ENCODE results near the gene BUD23. TPM values are rescaled to one million over a fixed set of nuclear protein-coding genes. Genes with fewer than 3 reads are reported as not detected.

BUD23 gene
- total and polyA plus RNA-seq, 9 of the 15 experiments (the other 6 are each of a cell fraction or from before 2014, with no cell fraction given), result 79.5 to 270 (median 150) TPM

- peak; percentile 92; the same call in 1 of the 2 replicates for TF ChIP-seq XRCC5 (IDR thresholded peaks at IDR 0.05; ENCODE audit: low read depth, low read length)
- no peak for TF ChIP-seq RFX5 (IDR thresholded peaks at IDR 0.05; ENCODE audit: low read depth, low read length)
- TF ChIP-seq TFAM (CRISPR knock-in tag; conservative IDR thresholded peaks at IDR 0.05), result no peak
- no peak for TF ChIP-seq PPARD (CRISPR knock-in tag; IDR thresholded peaks at IDR 0.05)
- TF ChIP-seq C11orf30 (IDR thresholded peaks at IDR 0.05; ENCODE audit: low read depth), result no peak
- no peak for TF ChIP-seq BACH1 (tag; IDR thresholded peaks at IDR 0.05)
- TF ChIP-seq MBD2 (IDR thresholded peaks at IDR 0.05; ENCODE audit: borderline replicate concordance, low read depth), result no peak
- no peak for TF ChIP-seq ZNF830 (CRISPR knock-in tag; IDR thresholded peaks at IDR 0.05)
- no peak for TF ChIP-seq ZNF280A (IDR thresholded peaks at IDR 0.05; ENCODE audit: low read depth, partially characterized antibody)
- no peak for TF ChIP-seq EWSR1 (IDR thresholded peaks at IDR 0.05; ENCODE audit: borderline replicate concordance, low read depth, partially characterized antibody)
- peak; percentile 75; the same call in 1 of the 2 replicates for TF ChIP-seq DNMT1 (IDR thresholded peaks at IDR 0.05)
- peak; percentile 85 for TF ChIP-seq CTCFL (IDR thresholded peaks at IDR 0.05; ENCODE audit: borderline replicate concordance, insufficient read depth, low read depth, low read length, poor library complexity, severe bottlenecking)
- TF ChIP-seq RHOXF2B (CRISPR knock-in tag; conservative IDR thresholded peaks at IDR 0.05), result peak; percentile 81; the same call in 1 of the 2 replicates
- TF ChIP-seq HMBOX1 (IDR thresholded peaks at IDR 0.05), result no peak
- no peak for TF ChIP-seq PATZ1 (CRISPR knock-in tag; IDR thresholded peaks at IDR 0.05; ENCODE audit: borderline replicate concordance)
- TF ChIP-seq CAMTA2 (CRISPR knock-in tag; conservative IDR thresholded peaks at IDR 0.05), result peak; percentile 53; the same call in 1 of the 2 replicates
- TF ChIP-seq PYGO2 (tag; IDR thresholded peaks at IDR 0.05), result no peak
- no peak for TF ChIP-seq KHSRP (IDR thresholded peaks at IDR 0.05)
- TF ChIP-seq FOXK2 (conservative IDR thresholded peaks at IDR 0.05 in 1 of 2, IDR thresholded peaks at IDR 0.05 in 1 of 2; ENCODE audit: low read depth in 2 of 2), result no peak
- peak; percentile 51; the same call in 1 of the 2 replicates for TF ChIP-seq BCOR (IDR thresholded peaks at IDR 0.05)
Observed at GRCh38 chr7:73734619-73735527, 51.5 kb downstream of the BUD23 start (continued).
